Aorta (tissue), 5 donors: ENCODE measurements around the gene DPCD. TPM values are rescaled to one million over a fixed set of nuclear protein-coding genes. Genes with fewer than 3 reads are reported as not detected.

Source experiments
- ATAC-seq: fragments of 200-7000 bp; cut with Tn5 transposase; one replicate; pipeline ENCODE4 v1.9.1; 2022; ENCODE audit warnings: moderate library complexity; ENCODE audit not compliant: low FRiP score
- DNase-seq, 2 donors: peaks; one replicate each; pipeline ENCODE4 v3.0.0-alpha.2; 2020
- H3K27ac ChIP-seq, 2 donors: one replicate each; pipeline ENCODE4 v1.5.1; 2013; ENCODE audit warnings: low read length in 2 of 2, mild to moderate bottlenecking in 2 of 2, moderate library complexity in 2 of 2, control low read depth in 1 of 2, inconsistent platforms in 1 of 2, low read depth in 1 of 2
- H3K27me3 ChIP-seq, 2 donors: one replicate each; pipeline ENCODE4 v1.6.1; 2013; ENCODE audit warnings: control low read depth in 1 of 2, low read length in 1 of 2, mild to moderate bottlenecking in 1 of 2, moderate library complexity in 1 of 2; ENCODE audit not compliant: insufficient read depth in 2 of 2, control insufficient read depth in 1 of 2
- H3K36me3 ChIP-seq, 2 donors: one replicate each; pipeline ENCODE4 v1.6.1; 2013; ENCODE audit warnings: control low read depth in 1 of 2, low read length in 1 of 2, mild to moderate bottlenecking in 1 of 2; ENCODE audit not compliant: insufficient read depth in 2 of 2, control insufficient read depth in 1 of 2
- H3K4me1 ChIP-seq, 2 donors: one replicate each; pipeline ENCODE4 v1.6.1; 2013; ENCODE audit warnings: low read length in 2 of 2, control low read depth in 1 of 2, mild to moderate bottlenecking in 1 of 2, moderate library complexity in 1 of 2; ENCODE audit not compliant: insufficient read depth in 2 of 2, control insufficient read depth in 1 of 2
- H3K4me3 ChIP-seq, 2 donors: one replicate each; pipeline ENCODE4 v1.5.1; 2013; ENCODE audit warnings: low read length in 2 of 2, control low read depth in 1 of 2, mild to moderate bottlenecking in 1 of 2
- H3K9me3 ChIP-seq: one replicate; pipeline ENCODE4 v1.6.1; 2013; ENCODE audit warnings: mild to moderate bottlenecking, low read length; ENCODE audit not compliant: control insufficient read depth
- WGBS, 2 donors: extraction: QIAGEN DNeasy Blood & Tissue Kit; methylation state at CpG; one replicate each; pipeline ENCODE4 v1.1.7; 2013; 5-methylcytosine and 5-hydroxymethylcytosine counted together
- intact Hi-C, 2 donors: fragments of 100-400 bp; cut with DNase I; formaldehyde crosslinking; loops; one replicate each; pipeline versions ENCODE4 v1.14.2 to v1.15.0; 2022
- polyA plus RNA-seq, 2 donors: library from polyadenylated mRNA; stranded (reverse); fragments of 200-250 nt; gene quantifications; one replicate each; pipeline ENCODE4 v1.2.3, GENCODE V29; 2013
- total RNA-seq, 2 donors: library from RNA; stranded (reverse); fragmentation: NEBNext Ultra II Directional; extraction: Animal tissue kit (Norgen Biotek cat#: 25700); gene quantifications; one replicate each; pipeline ENCODE4 v1.2.1, GENCODE V29; 2021
- donor health status: healthy with polysubstance abuse.
- donor health status: Bipolar disorder and iron deficiency.
- donor health status: DM: no; HTN: no; CAD: no.
- donor health status: DM: no; HTN: no; CAD: no.
- donor health status: DM: yes; HTN: yes; CAD: no.

DPCD gene
- total and polyA plus RNA-seq, 4 donors: 5.5 to 27.6 (median 10.8) TPM

DNA sequence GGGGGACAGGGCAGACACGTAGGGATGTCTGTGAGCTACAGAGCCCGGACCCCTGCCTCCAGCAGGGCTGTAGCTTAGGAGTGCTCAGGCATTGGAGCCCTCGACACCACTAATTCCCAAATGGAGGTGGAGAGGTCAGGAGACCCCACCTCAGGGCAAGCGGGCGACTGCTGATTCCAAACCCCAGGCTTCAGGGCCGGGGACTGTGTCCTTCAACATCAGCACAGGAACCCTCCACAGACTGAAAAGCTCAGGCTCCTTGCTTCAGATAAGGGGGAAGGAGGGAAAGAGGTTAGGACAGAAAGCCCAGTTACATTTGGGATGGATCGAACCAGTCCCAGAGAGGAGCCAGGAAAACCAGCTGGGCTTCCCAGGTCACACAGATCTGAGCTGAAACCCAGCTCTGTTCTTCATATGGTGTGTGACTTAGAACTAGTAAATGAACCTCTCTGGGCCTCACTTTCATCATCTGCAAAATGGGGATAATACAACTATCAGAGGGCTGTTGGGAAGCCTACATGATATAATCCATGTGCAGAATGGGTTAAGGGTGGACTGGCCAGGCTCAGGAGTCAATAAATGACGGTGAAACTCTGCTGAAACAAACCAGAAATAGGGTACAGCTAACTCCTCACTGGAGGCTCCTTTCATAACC is 16.7 kb upstream of the DPCD start:
- Histone ChIP-seq H3K9me3 (peaks cover 3% of the 10 kb centered on the region), H3K4me1 (no peaks in the 10 kb centered on the region), H3K36me3 (no peaks in the 10 kb centered on the region), H3K27me3 (no peaks in the 10 kb centered on the region), H3K4me3 (no peak overlapping the region), H3K27ac (no peak overlapping the region)
- WGBS, 2 donors: 69 to 78% methylated on average over 8 of the region's 8 CpGs
- DNase-seq (no peak), ATAC-seq (no peak)
- intact Hi-C loops: loop anchor here (2.0 to 5.0 kb wide), 3 partner anchors 299 to 359 kb away; no protein-coding TSS in a partner anchor

DNA sequence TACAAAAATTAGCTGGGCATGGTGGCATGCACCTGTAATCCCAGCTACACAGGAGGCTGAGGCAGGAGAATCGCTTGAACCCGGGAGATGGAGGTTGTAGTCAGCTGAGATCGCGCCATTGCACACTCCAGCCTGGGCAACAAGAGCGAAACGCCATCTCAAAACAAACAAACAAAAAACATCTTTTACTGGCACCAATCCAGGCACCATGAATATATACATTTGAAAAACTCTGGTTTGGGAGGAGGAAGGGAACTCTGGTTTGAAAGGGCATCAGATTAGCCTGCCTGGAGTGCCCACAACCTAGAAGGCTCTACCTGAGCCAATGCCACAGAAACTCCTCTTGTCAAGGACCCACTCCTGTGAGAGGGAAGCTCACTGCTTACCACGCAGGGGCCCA is 16.0 kb upstream of the DPCD start:
- H3K4me1 ChIP-seq: no peaks in the 10 kb centered on the region
- 85 to 86% methylated on average over 7 of the region's 7 CpGs for WGBS, 2 donors
- intact Hi-C loops: loop anchor here in 1 of 2 donors (5.0 kb wide), 1 partner anchor 300 kb away; no protein-coding TSS in a partner anchor
- no peak for DNase-seq
- no peak for ATAC-seq
- H3K4me3 ChIP-seq: no peak overlapping the region
- H3K36me3 ChIP-seq: no peaks in the 10 kb centered on the region
- no peaks in the 10 kb centered on the region for H3K27me3 ChIP-seq
- H3K9me3 ChIP-seq: peaks cover 3% of the 10 kb centered on the region
- H3K27ac ChIP-seq: no peak overlapping the region

DNA sequence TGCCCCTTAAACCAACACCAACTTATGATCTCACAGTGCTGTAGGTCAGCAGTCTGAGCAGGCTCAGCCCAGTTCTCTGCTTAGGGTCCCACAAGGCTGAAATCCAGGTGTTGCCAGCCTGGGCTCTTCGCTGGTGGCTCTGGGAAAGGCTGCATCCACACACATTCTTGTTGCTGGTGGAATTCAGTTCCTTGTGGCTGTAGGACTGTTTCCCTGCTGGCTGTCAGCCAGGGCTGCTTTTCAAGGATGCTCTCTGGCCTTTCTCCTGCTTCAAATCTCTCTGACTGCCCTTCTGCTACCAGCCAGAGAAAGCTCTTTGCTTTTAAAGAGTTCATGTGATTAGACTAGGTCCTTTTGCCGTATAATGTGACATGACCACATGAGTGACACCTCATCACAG is 15.3 kb upstream of the DPCD start:
- H3K4me1 ChIP-seq: no peaks in the 10 kb centered on the region
- no peak overlapping the region for H3K27ac ChIP-seq
- WGBS, 2 donors: 95% methylated on average over 2 of the region's 2 CpGs
- ATAC-seq: no peak
- H3K4me3 ChIP-seq: no peak overlapping the region
- intact Hi-C loops: loop anchor here in 1 of 2 donors (5.0 kb wide), 1 partner anchor 300 kb away; no protein-coding TSS in a partner anchor
- H3K36me3 ChIP-seq: no peaks in the 10 kb centered on the region
- DNase-seq: no peak
- no peaks in the 10 kb centered on the region for H3K27me3 ChIP-seq
- peaks cover 3% of the 10 kb centered on the region for H3K9me3 ChIP-seq

DNA sequence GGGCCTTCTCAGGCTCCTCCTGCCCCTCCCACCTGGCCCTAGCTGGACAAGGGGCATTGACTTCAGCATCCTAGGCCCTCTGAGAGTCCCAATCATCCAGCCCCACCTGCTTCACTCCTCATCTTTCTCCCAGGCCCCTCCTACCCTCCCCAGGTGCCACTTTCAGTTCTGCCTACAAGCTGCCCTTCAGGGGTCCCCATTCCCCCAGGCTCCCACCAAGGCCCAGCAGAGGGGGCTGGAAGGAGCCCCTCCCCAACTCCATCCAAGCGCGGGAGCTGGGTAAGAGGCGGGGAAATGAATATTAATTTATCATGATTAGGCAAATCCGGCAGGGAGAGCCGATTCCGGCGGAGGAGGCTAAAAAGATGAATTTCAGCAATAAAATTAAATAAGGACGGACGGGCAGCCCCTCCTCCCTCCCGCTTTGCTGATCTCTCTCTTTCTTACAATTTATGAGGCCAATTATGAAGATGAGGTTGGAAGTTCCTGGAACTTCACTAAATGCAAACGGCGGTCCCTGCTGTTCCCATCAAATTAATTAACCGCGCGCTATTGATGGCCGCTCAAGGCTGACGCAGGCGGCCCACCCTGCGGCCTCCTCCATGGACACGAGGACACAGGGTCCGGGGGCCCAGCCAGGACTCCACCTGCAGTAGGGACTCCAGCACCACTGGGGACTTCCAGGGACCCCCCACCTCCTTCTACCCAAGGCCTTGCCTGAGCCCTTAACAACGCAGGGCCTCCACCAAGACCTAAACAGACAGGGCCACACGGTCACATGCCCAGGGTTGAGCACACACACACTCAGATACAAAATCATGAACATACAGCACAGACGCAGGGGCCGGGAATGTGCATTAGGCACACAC is 14.0 kb upstream of the DPCD start:
- no peak for DNase-seq
- Histone ChIP-seq H3K27ac (no peak overlapping the region), H3K27me3 (no peaks in the 10 kb centered on the region), H3K4me3 (no peak overlapping the region), H3K36me3 (no peaks in the 10 kb centered on the region), H3K9me3 (peaks cover 3% of the 10 kb centered on the region), H3K4me1 (no peaks in the 10 kb centered on the region)
- ATAC-seq: no peak
- WGBS, 2 donors: 86 to 87% methylated on average over 25 of the region's 25 CpGs
- intact Hi-C loops: loop anchor here in 1 of 2 donors (5.0 kb wide), 1 partner anchor 302 kb away; no protein-coding TSS in a partner anchor

DNA sequence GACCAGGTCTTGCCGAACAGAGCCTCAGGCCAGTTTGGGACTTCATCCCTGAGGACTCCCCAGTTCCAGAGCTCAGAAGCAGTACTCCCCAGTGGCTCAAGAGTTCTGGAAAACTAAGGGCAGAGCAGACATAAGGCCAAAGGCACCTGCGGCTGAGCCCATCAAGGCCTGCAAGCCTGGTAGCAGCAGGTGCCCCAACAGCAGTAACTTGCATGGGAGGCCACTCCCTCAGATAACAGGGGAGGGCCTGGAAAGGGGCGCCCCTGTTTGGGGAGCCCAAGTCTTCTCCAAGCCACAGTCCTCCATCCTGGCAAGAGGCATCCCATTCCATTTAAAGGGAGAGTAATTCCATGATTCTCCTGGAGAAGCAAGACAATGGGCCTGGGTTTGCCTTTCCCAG is 13.0 kb upstream of the DPCD start:
- 87 to 90% methylated on average over 3 of the region's 3 CpGs for WGBS, 2 donors
- H3K27me3 ChIP-seq: no peaks in the 10 kb centered on the region
- H3K4me1 ChIP-seq: no peaks in the 10 kb centered on the region
- H3K27ac ChIP-seq: no peak overlapping the region
- H3K9me3 ChIP-seq: peaks cover 3% of the 10 kb centered on the region
- no peak overlapping the region for H3K4me3 ChIP-seq
- DNase-seq: peak in 1 of 2 donors; percentile 33
- no peak for ATAC-seq
- intact Hi-C loops: no loop called here
- H3K36me3 ChIP-seq: no peaks in the 10 kb centered on the region

DNA sequence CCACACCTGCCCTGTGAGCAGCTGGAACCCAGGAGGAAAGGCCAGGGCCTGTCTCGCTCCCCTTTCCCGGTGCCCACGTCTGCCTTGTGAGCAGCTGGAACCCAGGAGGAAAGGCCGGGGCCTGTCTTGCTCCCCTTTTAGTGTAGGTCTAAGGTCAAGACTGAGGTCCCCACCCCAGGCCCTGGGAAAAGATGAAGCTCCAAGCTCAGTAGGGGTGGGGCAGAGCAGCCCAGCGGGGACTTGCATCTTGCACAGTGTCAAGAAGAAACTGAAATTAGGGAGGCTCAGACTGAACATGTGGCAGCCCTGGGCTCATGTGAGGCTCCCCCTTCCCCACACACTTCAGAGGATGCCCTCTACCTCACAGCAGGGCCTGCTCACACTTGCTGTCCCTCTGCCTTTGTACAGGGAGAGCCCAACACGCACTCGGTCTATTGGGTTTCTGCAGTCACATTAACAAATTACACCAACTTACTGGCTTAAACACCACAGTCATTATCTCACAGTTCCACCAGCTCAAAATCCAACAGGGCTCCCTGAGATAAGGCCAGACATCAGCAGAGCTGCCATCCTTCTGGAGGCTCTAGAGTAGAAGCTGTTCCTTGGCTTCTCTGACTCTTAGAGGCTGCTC is 12.4 kb upstream of the DPCD start:
- DNase-seq (no peak), ATAC-seq (no peak)
- Histone ChIP-seq H3K4me3 (no peak overlapping the region), H3K9me3 (peaks cover 3% of the 10 kb centered on the region), H3K4me1 (no peaks in the 10 kb centered on the region), H3K27ac (no peak overlapping the region), H3K36me3 (no peaks in the 10 kb centered on the region), H3K27me3 (no peaks in the 10 kb centered on the region)
- intact Hi-C loops: no loop called here
- 88 to 95% methylated on average over 7 of the region's 7 CpGs for WGBS, 2 donors

DNA sequence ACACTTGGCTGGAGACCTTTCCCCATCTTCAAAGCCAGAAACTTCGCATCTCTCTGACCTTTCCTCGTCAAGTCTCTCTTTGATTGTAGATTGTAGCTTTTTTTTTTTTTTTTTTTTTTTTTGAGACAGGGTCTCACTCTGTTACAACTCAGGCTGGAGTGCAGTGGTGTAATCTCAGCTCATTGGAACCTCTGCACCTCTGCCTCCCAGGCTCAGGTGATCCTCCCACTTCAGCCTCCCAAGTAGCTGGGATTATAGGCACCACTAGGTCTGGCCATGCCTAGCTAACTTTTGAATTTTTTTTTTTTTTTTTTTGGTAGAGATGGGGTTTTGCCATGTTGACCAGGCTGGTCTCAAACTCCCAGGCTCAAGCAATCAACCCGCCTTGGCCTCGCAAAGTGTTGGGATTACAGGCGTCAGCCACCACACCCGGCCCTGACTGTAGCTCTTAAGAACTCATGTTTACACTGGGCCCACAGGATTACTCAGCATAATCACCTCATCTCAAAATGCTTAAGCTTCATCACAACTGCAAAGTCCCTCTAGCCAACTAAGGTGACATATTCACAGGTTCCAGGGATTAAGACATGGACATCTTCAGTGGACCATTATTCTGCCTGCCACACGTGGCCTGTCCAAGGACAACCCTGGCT is 11.8 kb upstream of the DPCD start:
- Histone ChIP-seq H3K4me3 (no peak overlapping the region), H3K36me3 (no peaks in the 10 kb centered on the region), H3K27ac (no peak overlapping the region), H3K4me1 (no peaks in the 10 kb centered on the region), H3K27me3 (no peaks in the 10 kb centered on the region), H3K9me3 (peaks cover 3% of the 10 kb centered on the region)
- intact Hi-C loops: no loop called here
- WGBS, 2 donors: 91 to 92% methylated on average over 7 of the region's 7 CpGs
- peak in 1 of 2 donors; percentile 14 for DNase-seq
- ATAC-seq: no peak

DNA sequence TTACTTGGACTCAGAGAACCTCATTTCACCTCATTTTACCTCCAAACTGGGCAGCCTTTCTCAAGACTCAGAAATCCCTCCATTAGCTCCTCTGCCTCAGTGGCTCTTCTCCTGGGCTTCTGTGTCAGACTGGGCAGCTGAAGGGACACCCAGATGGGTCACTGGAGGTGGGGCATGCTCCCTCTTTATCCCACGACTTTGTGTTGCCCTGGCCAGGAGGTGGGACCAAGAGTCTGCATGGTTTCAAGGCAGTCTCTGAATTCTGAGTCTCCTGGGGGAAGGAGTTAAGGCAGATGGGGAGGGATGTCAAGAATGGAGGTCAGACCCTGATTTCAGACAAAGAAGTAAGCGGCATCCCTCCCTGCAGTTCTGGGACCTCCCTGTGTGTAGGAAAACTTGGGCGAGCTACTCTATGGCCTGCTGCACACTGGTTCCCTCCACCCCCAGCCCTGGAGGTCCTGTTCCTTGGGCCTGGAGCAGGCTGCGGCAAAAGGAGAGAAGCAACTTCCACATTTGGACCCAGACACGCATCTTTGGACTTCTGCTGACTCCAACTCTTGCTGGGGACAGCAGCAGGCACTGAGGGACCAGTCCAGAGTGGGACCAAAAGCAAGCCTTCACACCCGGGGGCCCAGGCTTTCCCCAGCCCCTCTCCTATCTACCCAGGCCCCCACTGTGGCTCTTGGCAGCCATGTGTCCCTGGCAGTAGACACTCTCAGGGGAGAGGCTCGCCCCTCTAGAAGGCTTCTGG is 10.8 kb upstream of the DPCD start:
- no peaks in the 10 kb centered on the region for H3K27me3 ChIP-seq
- no peak overlapping the region for H3K4me3 ChIP-seq
- DNase-seq: peak in 1 of 2 donors; percentile 52
- ATAC-seq: no peak
- peaks cover 3% of the 10 kb centered on the region for H3K9me3 ChIP-seq
- no peaks in the 10 kb centered on the region for H3K4me1 ChIP-seq
- WGBS, 2 donors: 87 to 92% methylated on average over 7 of the region's 7 CpGs
- intact Hi-C loops: no loop called here
- H3K36me3 ChIP-seq: no peaks in the 10 kb centered on the region
- no peak overlapping the region for H3K27ac ChIP-seq
